DOHH2 (cell line): ENCODE data around the gene PRICKLE1.

Experiments used
- H3F3A ChIP-seq: fragments of 200-600 bp; sonication (generic), shearing (Covaris generic); 2 replicates; pipeline ENCODE4 v1.6.0; 2016; ENCODE audit warnings: antibody characterized with exemption, mild to moderate bottlenecking; ENCODE audit not compliant: control insufficient read depth, insufficient read depth
- H3K27ac ChIP-seq: fragments of 200-600 bp; sonication (generic); 2 replicates; pipeline ENCODE4 v1.5.1; 2014; ENCODE audit warnings: low read depth, mild to moderate bottlenecking, low read length, moderate library complexity
- H3K27me3 ChIP-seq: fragments of 200-600 bp; sonication (generic); 2 replicates; pipeline ENCODE4 v1.6.1; 2014; ENCODE audit warnings: mild to moderate bottlenecking, low read length, mixed read lengths; ENCODE audit not compliant: control insufficient read depth
- H3K36me3 ChIP-seq: fragments of 200-600 bp; sonication (generic); 2 replicates; pipeline ENCODE4 v1.6.1; 2014; ENCODE audit warnings: mild to moderate bottlenecking, low read length, moderate library complexity, mixed read lengths; ENCODE audit not compliant: control insufficient read depth
- H3K4me1 ChIP-seq: fragments of 200-600 bp; sonication (generic); 2 replicates; pipeline ENCODE4 v1.6.1; 2014; ENCODE audit warnings: mild to moderate bottlenecking, low read length, mixed read lengths; ENCODE audit not compliant: control insufficient read depth
- H3K4me2 ChIP-seq: fragments of 200-600 bp; sonication (generic); 2 replicates; pipeline ENCODE4 v1.6.0; 2014; ENCODE audit warnings: mild to moderate bottlenecking, low read length, moderate library complexity
- H3K4me3 ChIP-seq: fragments of 200-600 bp; sonication (generic); 2 replicates; pipeline ENCODE4 v1.5.1; 2014; ENCODE audit warnings: mild to moderate bottlenecking, low read length, mixed read lengths
- H3K79me2 ChIP-seq: fragments of 200-600 bp; sonication (generic); 2 replicates; pipeline ENCODE4 v1.6.1; 2014; ENCODE audit warnings: mild to moderate bottlenecking, low read length, mixed read lengths; ENCODE audit not compliant: control insufficient read depth
- H3K9me2 ChIP-seq: fragments of 200-600 bp; sonication (generic); replicated peaks from 2 replicates; pipeline ENCODE4 v1.6.1; 2014; ENCODE audit warnings: mild to moderate bottlenecking, low read length, mixed read lengths; ENCODE audit not compliant: control insufficient read depth
- H3K9me3 ChIP-seq: fragments of 200-600 bp; sonication (generic); 2 replicates; pipeline ENCODE4 v1.6.1; 2014; ENCODE audit warnings: antibody characterized with exemption, low read length, mixed read lengths; ENCODE audit not compliant: control insufficient read depth, insufficient read depth
- H4K20me1 ChIP-seq: fragments of 200-600 bp; sonication (generic); 2 replicates; pipeline ENCODE4 v1.6.0; 2014; ENCODE audit warnings: low read depth, mild to moderate bottlenecking, antibody characterized with exemption, low read length, moderate library complexity; ENCODE audit not compliant: control insufficient read depth, insufficient read depth
- CTCF ChIP-seq: fragments of 200-600 bp; sonication (generic); IDR thresholded peaks from one replicate; pipeline ENCODE4 v1.5.1; 2014; ENCODE audit warnings: antibody characterized with exemption, mild to moderate bottlenecking, low read depth, low read length; ENCODE audit not compliant: poor library complexity, severe bottlenecking
- EZH2phosphoT487 ChIP-seq: fragments of 200-600 bp; sonication (generic); IDR thresholded peaks from 2 replicates; pipeline ENCODE4 v1.6.1; 2017; ENCODE audit warnings: borderline replicate concordance, mild to moderate bottlenecking, antibody characterized with exemption, low read length, moderate library complexity, mixed read lengths

PRICKLE1 gene

GRCh38 chr12:42498549-42499247, 90.8 kb downstream of the PRICKLE1 start:
- Histone ChIP-seq H3K27me3 (peaks cover 9% of the 10 kb centered on the region; the same call in 1 of the 2 replicates), H3K4me1 (no peaks in the 10 kb centered on the region), H3F3A (no peaks in the 10 kb centered on the region), H3K9me3 (no peaks in the 10 kb centered on the region), H3K27ac (no peak overlapping the region), H3K4me2 (no peak overlapping the region), H3K9me2 (no peaks in the 10 kb centered on the region), H3K36me3 (no peaks in the 10 kb centered on the region), H3K79me2 (no peaks in the 10 kb centered on the region), H3K4me3 (no peak overlapping the region), H4K20me1 (no peaks in the 10 kb centered on the region)
- TF ChIP-seq EZH2phosphoT487 (no peak), CTCF (no peak)

GRCh38 chr12:42496886-42497285, 92.7 kb downstream of the PRICKLE1 start:
- Histone ChIP-seq H4K20me1 (no peaks in the 10 kb centered on the region), H3K4me3 (no peak overlapping the region), H3K9me2 (no peaks in the 10 kb centered on the region), H3K27me3 (peaks cover 9% of the 10 kb centered on the region; the same call in 1 of the 2 replicates), H3K27ac (no peak overlapping the region), H3K4me2 (no peak overlapping the region), H3K36me3 (no peaks in the 10 kb centered on the region), H3K9me3 (no peaks in the 10 kb centered on the region), H3K4me1 (no peaks in the 10 kb centered on the region), H3F3A (no peaks in the 10 kb centered on the region), H3K79me2 (no peaks in the 10 kb centered on the region)
- TF ChIP-seq EZH2phosphoT487: no peak
- TF ChIP-seq CTCF: no peak

GRCh38 chr12:42495244-42495643, 94.3 kb downstream of the PRICKLE1 start:
- Histone ChIP-seq H3K4me2 (no peak overlapping the region), H3K9me3 (no peaks in the 10 kb centered on the region), H4K20me1 (no peaks in the 10 kb centered on the region), H3K4me3 (no peak overlapping the region), H3F3A (no peaks in the 10 kb centered on the region), H3K27me3 (peaks cover 8% of the 10 kb centered on the region; the same call in 1 of the 2 replicates), H3K79me2 (no peaks in the 10 kb centered on the region), H3K27ac (no peak overlapping the region), H3K4me1 (no peaks in the 10 kb centered on the region), H3K36me3 (no peaks in the 10 kb centered on the region), H3K9me2 (no peaks in the 10 kb centered on the region)
- TF ChIP-seq CTCF (no peak), EZH2phosphoT487 (no peak)
